Stimulated activated CD8-positive, alpha-beta memory T cell treated with anti-CD3 and anti-CD28 coated beads, Interleukin-12 subunit alpha, Interleukin-12 subunit beta, amount 100 ng/mL, for 24 hours (primary cell): ENCODE measurements around the gene ZCCHC2.

Source experiments
- DNase-seq: peaks from one replicate; pipeline ENCODE4 v3.0.0-alpha.2; 2020; ENCODE audit errors: extremely low read depth

Gene ZCCHC2

DNA sequence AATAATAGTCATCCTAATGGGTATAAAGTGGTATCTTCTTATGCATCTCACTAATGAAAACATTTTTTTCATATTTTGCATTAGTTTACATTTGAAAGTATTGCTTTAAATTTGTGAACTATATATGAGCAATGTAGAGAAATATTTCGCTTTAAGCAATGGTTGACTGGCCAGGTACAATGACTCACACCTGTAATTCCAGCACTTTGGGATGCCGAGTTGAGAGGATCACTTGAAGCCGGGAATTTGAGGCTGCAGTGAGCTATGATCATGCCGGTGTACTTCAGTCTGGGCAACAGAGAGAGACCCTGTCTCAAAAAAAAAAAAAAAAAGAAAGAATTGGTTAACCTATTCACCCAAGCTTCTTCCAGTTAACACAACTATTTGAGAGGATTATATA is 15.1 kb downstream of the ZCCHC2 start:
- no peak for DNase-seq

- DNase-seq, result no peak
These were observed 16.1 kb downstream of the ZCCHC2 start for GRCh38 chr18:62538881-62539280.

DNA sequence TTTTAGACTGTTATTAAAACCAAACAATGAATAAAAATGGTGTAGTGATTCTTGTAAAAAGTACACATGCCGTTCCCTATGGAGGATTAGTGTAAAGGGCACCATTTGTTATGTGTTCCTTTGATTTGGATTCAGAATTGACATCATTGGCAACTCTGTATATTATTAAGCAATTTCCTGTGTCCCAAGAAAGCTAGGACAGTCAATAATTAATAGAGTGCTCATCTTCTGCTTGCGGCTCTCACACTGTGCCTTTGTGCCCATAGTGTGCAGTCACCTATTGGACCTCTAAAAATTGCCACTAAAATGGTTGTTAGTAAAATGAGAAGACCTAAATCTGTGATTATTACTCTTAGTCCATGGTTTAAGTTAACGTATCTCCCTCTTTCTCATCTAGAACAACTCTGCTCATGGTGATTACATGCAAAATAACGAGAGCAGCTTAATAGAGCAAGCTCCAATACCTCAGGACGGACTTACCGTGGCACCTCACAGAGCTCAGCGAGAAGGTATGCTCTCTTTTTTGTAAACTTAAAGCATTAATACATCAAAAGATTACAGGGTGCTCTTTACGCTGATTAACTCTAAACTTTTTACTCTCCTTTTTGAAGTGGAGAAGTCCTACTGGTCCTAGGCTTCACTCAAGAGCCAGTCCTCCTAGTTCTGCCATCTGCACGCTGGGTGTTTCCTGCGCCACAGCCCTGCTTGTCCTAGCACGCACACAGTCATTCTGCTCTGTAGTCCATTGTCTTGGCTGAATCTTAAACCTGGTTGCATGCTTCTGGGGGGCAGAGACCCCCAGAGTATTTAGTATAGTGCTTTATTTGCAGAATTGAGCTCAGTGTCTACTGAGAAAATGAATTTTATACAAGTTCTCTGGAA is 16.7 kb downstream of the ZCCHC2 start:
- no peak for DNase-seq

- no peak for DNase-seq
These were observed 20.2 kb downstream of the ZCCHC2 start for GRCh38 chr18:62543021-62543420.

- no peak for DNase-seq
These were observed 22.3 kb downstream of the ZCCHC2 start for GRCh38 chr18:62545098-62545497.

- DNase-seq, result no peak
These were observed 26.9 kb downstream of the ZCCHC2 start for GRCh38 chr18:62549755-62550154.

DNA sequence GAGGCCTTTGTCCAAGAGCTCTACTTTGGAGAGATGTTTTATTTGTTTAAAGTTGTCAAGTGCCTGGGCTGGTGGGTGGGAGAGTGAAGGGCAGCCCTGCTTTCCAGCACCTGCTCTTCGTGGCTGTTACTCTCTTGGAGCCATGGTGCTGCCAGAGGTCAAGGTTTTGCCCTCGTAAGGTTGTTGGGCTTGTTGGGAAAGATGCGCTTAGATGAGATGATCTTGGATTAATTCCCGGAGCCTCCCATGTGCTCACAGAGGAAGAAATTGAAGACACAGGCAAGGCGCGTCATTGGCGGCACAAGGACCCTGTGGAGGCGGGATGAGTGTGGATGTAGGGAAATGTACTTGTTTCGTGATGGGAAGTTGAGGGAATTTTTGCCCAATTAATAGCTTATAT is 27.9 kb downstream of the ZCCHC2 start:
- no peak for DNase-seq

- DNase-seq, result no peak
These were observed 29.2 kb downstream of the ZCCHC2 start for GRCh38 chr18:62551972-62552513.

DNA sequence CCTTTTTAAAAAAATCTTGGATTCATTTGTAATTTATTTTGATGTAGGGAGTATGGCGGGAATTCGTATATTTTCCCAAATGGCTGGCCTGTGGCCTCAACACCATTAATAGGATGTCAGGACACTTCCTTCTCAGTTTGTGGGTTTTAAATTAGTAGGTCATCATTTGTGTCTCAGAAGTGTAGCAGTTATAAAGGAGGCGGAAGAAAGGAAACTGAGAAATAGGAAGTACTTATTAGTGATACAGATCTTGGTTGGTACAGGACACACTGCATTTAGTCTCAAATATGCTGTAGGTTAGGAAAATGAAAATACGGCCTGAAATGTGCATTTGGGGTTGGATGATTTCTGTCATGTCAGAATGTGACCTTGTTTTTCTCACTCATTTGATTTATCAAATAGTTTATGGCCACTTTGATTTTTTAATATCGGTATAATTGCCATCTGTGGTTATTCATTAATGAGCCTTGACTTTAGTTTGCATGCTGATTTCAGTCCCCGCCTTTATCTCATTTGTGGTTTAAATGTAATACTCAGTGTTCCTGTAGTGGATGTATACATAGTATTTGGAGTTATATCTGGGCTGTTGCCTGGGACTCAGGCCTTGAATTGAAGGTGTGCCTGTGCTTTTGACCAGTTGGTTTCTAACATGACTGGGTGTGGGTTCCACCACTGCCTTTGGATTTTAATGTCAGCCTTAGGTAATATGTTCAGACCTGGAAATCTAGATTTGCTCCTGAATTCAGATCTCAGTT is 31.4 kb downstream of the ZCCHC2 start:
- DNase-seq, result no peak

DNA sequence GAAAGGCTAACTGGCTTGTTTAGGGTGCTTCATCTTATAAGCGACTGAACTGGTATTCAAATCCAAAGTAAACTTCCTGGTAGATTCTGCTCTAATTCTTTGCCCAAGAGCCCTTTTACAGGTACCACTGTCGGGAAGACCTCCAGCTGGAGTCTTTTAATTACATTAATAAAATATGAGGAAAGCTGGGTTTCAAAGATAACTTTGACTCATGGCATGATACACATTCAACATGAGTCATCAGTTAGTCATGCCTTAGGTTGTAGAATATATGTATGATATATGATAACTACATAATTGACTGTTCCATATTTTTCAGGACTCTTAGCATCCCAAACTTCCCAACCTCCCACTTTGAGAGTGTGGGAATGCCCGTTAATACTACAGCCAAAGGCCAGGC is 32.3 kb downstream of the ZCCHC2 start:
- DNase-seq, result no peak

GRCh38 chr18:62556397-62556796 is 33.6 kb downstream of the ZCCHC2 start:
- no peak for DNase-seq

- DNase-seq, result no peak
These were observed 35.3 kb downstream of the ZCCHC2 start for GRCh38 chr18:62558015-62558663.

- no peak for DNase-seq
These were observed 41.2 kb downstream of the ZCCHC2 start for GRCh38 chr18:62564044-62564443.

DNA sequence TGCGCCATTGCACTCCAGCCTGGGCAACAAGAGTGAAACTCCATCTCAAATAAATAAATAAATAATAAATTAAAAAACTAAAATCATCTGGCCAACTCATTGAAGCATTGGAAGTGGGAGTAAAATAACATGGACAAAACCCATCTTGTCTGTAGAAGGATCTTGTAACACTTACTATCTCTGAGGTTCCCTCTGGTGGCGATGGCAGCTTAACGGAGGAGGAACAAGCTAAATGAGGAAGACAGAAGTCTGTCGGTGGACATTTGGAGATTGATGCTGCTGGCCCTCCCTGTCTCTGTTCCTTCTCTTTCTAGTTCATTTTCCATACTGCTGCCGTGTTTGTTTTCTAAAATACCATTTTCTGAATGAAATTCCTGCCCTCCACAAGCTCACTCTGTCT is 43.4 kb downstream of the ZCCHC2 start:
- no peak for DNase-seq

DNA sequence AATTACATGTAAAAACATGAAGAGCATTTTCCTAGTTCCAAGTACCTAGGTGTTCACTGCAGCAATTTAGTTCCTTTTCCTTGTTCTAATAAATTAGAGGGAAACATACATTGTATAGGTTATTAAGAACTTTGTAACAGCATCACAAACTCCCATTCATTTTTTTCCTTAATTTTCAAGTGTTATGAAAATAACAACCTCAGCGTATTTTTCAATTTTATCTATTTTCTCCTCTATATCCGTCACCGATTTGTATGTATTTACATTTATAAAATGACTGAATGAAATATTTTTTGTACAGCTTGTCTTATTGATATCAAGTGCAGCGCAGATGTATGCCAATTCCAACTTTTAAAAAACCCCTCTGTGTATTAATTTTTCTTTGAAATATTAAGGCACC is 44.0 kb downstream of the ZCCHC2 start:
- DNase-seq, result no peak

DNA sequence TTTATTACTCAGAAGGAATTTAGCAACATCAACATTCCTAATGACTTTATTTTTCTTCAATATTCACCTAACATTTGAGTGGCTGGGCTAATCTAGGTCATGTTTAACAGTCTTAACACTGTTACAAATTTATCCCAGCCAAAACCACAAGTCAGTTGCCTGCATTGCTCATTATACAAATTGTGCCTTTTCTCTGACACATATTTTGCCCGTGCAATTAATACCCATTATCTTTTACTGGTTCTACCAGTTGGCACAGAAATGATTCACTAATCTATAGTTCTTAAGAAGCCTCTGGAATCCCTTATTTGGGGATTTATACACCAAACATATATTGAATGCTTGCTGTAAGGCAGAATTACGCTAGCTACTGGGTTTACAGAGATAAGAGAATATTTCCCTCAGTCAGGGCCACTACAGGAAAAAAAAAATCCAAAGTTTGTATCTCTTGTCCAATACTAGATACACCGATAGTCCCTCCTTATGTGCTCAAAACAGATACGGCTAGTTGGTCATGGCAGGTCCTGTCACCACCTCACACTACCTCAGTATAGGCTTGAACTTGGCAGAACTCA is 46.3 kb downstream of the ZCCHC2 start:
- DNase-seq, result no peak

GRCh38 chr18:62571037-62571436 is 48.2 kb downstream of the ZCCHC2 start:
- DNase-seq, result no peak

GRCh38 chr18:62571648-62572047 is 48.8 kb downstream of the ZCCHC2 start:
- no peak for DNase-seq

GRCh38 chr18:62572456-62572855 is 49.6 kb downstream of the ZCCHC2 start:
- no peak for DNase-seq

DNA sequence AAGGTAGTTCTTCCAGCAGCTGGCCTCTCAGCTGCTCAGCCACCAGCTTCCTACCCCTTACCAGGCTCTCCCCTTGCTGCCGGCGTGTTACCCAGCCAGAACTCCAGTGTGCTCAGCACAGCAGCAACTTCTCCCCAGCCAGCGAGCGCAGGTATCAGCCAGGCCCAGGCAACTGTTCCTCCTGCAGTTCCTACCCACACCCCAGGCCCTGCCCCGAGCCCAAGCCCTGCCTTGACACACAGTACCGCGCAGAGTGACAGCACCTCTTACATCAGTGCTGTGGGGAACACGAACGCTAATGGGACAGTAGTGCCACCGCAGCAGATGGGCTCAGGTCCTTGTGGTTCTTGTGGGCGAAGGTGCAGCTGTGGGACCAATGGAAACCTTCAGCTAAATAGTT is 52.0 kb downstream of the ZCCHC2 start:
- no peak for DNase-seq

GRCh38 chr18:62576271-62576670 is 53.4 kb downstream of the ZCCHC2 start:
- DNase-seq, result no peak
